Astrocyte (in vitro differentiated cells and primary cell): ENCODE measurements around the gene IFT52. TPM values are rescaled to one million over a fixed set of nuclear protein-coding genes. Genes with fewer than 3 reads are reported as not detected.

ENCODE experiments used
- DNase-seq: peaks from one replicate; pipeline ENCODE4 v3.0.0-alpha.2; 2010; ENCODE audit warnings: low read depth
- FAIRE-seq: peaks from 2 replicates; lab custom pipeline; 2011; peaks lifted over from hg19 to GRCh38; lab: Jason Lieb, UNC
- H2AFZ ChIP-seq: 2 replicates; pipeline ENCODE4 v1.6.0; 2012; ENCODE audit warnings: low read depth, low read length, inconsistent platforms
- H3K27ac ChIP-seq: 2 replicates; pipeline ENCODE4 v1.5.1; 2011; ENCODE audit warnings: low read depth, low read length, inconsistent platforms
- H3K27me3 ChIP-seq: 2 replicates; pipeline ENCODE4 v1.6.0; 2011; ENCODE audit warnings: low read length, inconsistent platforms; ENCODE audit not compliant: insufficient read depth
- H3K36me3 ChIP-seq: 2 replicates; pipeline ENCODE4 v1.5.1; 2011; ENCODE audit warnings: low read length, inconsistent platforms; ENCODE audit not compliant: insufficient read depth
- H3K4me1 ChIP-seq: 2 replicates; pipeline ENCODE4 v1.5.1; 2011; ENCODE audit warnings: low read length, inconsistent platforms; ENCODE audit not compliant: insufficient read depth
- H3K4me2 ChIP-seq: 2 replicates; pipeline ENCODE4 v1.6.0; 2012; ENCODE audit warnings: low read length, inconsistent platforms
- H3K4me3 ChIP-seq: 2 replicates; pipeline ENCODE4 v1.5.1; 2011; ENCODE audit warnings: low read depth, mild to moderate bottlenecking, low read length, inconsistent platforms; ENCODE audit not compliant: insufficient read depth
- H3K79me2 ChIP-seq: 2 replicates; pipeline ENCODE4 v1.6.0; 2012; ENCODE audit warnings: mild to moderate bottlenecking, low read length, inconsistent platforms; ENCODE audit not compliant: insufficient read depth
- H3K9ac ChIP-seq: 2 replicates; pipeline ENCODE4 v1.6.0; 2012; ENCODE audit warnings: mild to moderate bottlenecking, low read length, inconsistent platforms
- H3K9me3 ChIP-seq: 2 replicates; pipeline ENCODE4 v1.5.1; 2012; ENCODE audit warnings: low read depth, mild to moderate bottlenecking, low read length, inconsistent platforms; ENCODE audit not compliant: insufficient read depth
- H4K20me1 ChIP-seq: 2 replicates; pipeline ENCODE4 v1.6.0; 2012; ENCODE audit warnings: low read length, inconsistent platforms; ENCODE audit not compliant: insufficient read depth
- H3K27ac Mint-ChIP-seq: one replicate; pipeline ENCODE4 v1.8.0; 2021; ENCODE audit warnings: mild to moderate bottlenecking, mixed read lengths; ENCODE audit not compliant: unreplicated experiment
- H3K27me3 Mint-ChIP-seq: one replicate; pipeline ENCODE4 v1.8.0; 2021; ENCODE audit warnings: low read depth, mixed read lengths; ENCODE audit not compliant: unreplicated experiment
- H3K36me3 Mint-ChIP-seq: one replicate; pipeline ENCODE4 v1.8.0; 2021; ENCODE audit warnings: low read depth, mixed read lengths; ENCODE audit not compliant: unreplicated experiment
- H3K4me1 Mint-ChIP-seq: one replicate; pipeline ENCODE4 v1.8.0; 2021; ENCODE audit warnings: low read depth, mixed read lengths; ENCODE audit not compliant: unreplicated experiment
- H3K4me3 Mint-ChIP-seq: one replicate; pipeline ENCODE4 v1.8.0; 2021; ENCODE audit warnings: mild to moderate bottlenecking, moderate library complexity, mixed read lengths; ENCODE audit not compliant: unreplicated experiment
- H3K9me3 Mint-ChIP-seq: one replicate; pipeline ENCODE4 v1.8.0; 2021; ENCODE audit warnings: mild to moderate bottlenecking, mixed read lengths; ENCODE audit not compliant: unreplicated experiment
- CTCF ChIP-seq: IDR thresholded peaks from 2 replicates; pipeline ENCODE4 v1.5.1; 2011; ENCODE audit warnings: low read depth, mild to moderate bottlenecking, inconsistent platforms, low read length, moderate library complexity; ENCODE audit not compliant: insufficient read depth
- EZH2 ChIP-seq: IDR thresholded peaks from 2 replicates; pipeline ENCODE4 v1.6.1; 2012; ENCODE audit warnings: mild to moderate bottlenecking, low read length, inconsistent platforms; ENCODE audit not compliant: insufficient read depth
- total RNA-seq: library from RNA; stranded (reverse); gene quantifications from 2 replicates; pipeline ENCODE4 v1.2.1, GENCODE V29; 2021

Gene IFT52
- total RNA-seq, 1 donor from 2014 or later: 27.0 TPM

GRCh38 chr20:43554369-43554768 is 36.4 kb upstream of the IFT52 start:
- Mint-ChIP-seq H3K27me3 (no peaks in the 10 kb centered on the region), H3K4me1 (peaks cover 16% of the 10 kb centered on the region), H3K36me3 (no peaks in the 10 kb centered on the region), H3K27ac (no peak overlapping the region), H3K4me3 (no peak overlapping the region), H3K9me3 (no peaks in the 10 kb centered on the region)
- no peak overlapping the region for H3K9ac ChIP-seq
- H3K27ac ChIP-seq: no peak overlapping the region
- peaks cover 6% of the 10 kb centered on the region for H3K4me1 ChIP-seq
- H3K27me3 ChIP-seq: no peaks in the 10 kb centered on the region
- no peaks in the 10 kb centered on the region for H3K9me3 ChIP-seq
- DNase-seq (no peak), FAIRE-seq (no peak)
- no peak for TF ChIP-seq EZH2
- TF ChIP-seq CTCF: no peak
- no peaks in the 10 kb centered on the region for H3K79me2 ChIP-seq
- no peaks in the 10 kb centered on the region for H3K36me3 ChIP-seq
- no peaks in the 10 kb centered on the region for H4K20me1 ChIP-seq
- H3K4me3 ChIP-seq: no peak overlapping the region
- H2AFZ ChIP-seq: no peak overlapping the region
- no peak overlapping the region for H3K4me2 ChIP-seq

GRCh38 chr20:43558412-43559146 is 32.2 kb upstream of the IFT52 start, which contains the start of gene SGK2:
Gene SGK2, plus strand, starts transcription at chr20:43559027. Its CDS starts 7,469 bp downstream, at chr20:43566496.
- Histone ChIP-seq H2AFZ (no peak within 1 kb of the TSS), H3K36me3 (no peaks in the 10 kb centered on the region), H3K4me1 (peaks cover 6% of the 10 kb centered on the region), H3K4me3 (no peak within 1 kb of the TSS), H3K27ac (no peak within 1 kb of the TSS), H3K9me3 (no peaks in the 10 kb centered on the region), H3K27me3 (no peaks in the 10 kb centered on the region), H3K4me2 (peak within 1 kb of the TSS; percentile 30), H3K9ac (no peak within 1 kb of the TSS), H4K20me1 (no peaks in the 10 kb centered on the region), H3K79me2 (no peaks in the 10 kb centered on the region)
- Mint-ChIP-seq H3K4me3 (peak within 1 kb of the TSS; percentile 28), H3K27me3 (peaks cover 4% of the 10 kb centered on the region), H3K4me1 (peaks cover 16% of the 10 kb centered on the region), H3K27ac (peak within 1 kb of the TSS; percentile 80), H3K9me3 (no peaks in the 10 kb centered on the region), H3K36me3 (no peaks in the 10 kb centered on the region)
- TF ChIP-seq CTCF (no peak), EZH2 (no peak)
- FAIRE-seq (no peak), DNase-seq (peak; percentile 59)
